ENCODE data around the gene PIGH. TPM values are rescaled to one million over a fixed set of nuclear protein-coding genes. Genes with fewer than 3 reads are reported as not detected.

The PIGH gene
- total RNA-seq, 1 experiment from 2014 or later: 13.0 TPM

DNA sequence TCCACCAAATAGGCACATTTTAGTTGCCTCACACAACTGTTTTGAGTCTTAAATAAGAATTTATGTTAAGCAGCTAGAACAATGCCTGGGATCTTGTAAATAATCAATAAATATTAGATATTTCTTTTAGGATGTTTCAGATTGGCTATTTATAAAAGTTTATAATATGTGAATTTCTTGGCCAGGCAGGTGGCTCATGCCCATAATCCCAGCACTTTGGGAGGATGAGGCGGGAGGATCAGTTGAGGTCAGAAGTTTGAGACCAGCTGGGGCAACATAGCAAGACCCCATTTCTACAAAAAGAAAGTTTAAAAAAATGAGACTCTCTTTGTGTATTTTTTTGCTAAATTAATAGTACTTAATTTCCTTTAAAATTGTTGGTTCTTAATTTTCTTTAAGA is 41.4 kb upstream of the PIGH start:
- BruUV-seq (replicated peaks): no TSS peak
- TF ChIP-seq, protein P1, sequence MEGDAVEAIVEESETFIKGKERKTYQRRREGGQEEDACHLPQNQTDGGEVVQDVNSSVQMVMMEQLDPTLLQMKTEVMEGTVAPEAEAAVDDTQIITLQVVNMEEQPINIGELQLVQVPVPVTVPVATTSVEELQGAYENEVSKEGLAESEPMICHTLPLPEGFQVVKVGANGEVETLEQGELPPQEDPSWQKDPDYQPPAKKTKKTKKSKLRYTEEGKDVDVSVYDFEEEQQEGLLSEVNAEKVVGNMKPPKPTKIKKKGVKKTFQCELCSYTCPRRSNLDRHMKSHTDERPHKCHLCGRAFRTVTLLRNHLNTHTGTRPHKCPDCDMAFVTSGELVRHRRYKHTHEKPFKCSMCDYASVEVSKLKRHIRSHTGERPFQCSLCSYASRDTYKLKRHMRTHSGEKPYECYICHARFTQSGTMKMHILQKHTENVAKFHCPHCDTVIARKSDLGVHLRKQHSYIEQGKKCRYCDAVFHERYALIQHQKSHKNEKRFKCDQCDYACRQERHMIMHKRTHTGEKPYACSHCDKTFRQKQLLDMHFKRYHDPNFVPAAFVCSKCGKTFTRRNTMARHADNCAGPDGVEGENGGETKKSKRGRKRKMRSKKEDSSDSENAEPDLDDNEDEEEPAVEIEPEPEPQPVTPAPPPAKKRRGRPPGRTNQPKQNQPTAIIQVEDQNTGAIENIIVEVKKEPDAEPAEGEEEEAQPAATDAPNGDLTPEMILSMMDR (conservative IDR thresholded peaks at IDR 0.05): no peak
- TF ChIP-seq EZH2 (IDR thresholded peaks at IDR 0.05; ENCODE audit: low read depth): no peak
- POLR2A ChIA-PET (ENCODE audit: unreplicated experiment): no interaction called here
- H3K36me3 ChIP-seq (ENCODE audit: low read depth): no peaks in the 10 kb centered on the region
- H3K27me3 ChIP-seq (ENCODE audit: insufficient read depth, low read depth): no peaks in the 10 kb centered on the region
- CTCF ChIA-PET: no interaction called here
- peaks cover 22% of the 10 kb centered on the region for H3K4me1 ChIP-seq (replicated peaks; ENCODE audit: insufficient read depth)
- H3K27ac ChIP-seq: no peak overlapping the region
- no peaks in the 10 kb centered on the region for H3K79me2 ChIP-seq (ENCODE audit: low read depth)
- no peaks in the 10 kb centered on the region for H3K9me2 ChIP-seq (ENCODE audit: insufficient read depth)
- peaks cover 24% of the 10 kb centered on the region; the same call in 1 of the 2 replicates for H3F3A ChIP-seq (ENCODE audit: insufficient read depth, low read depth)
- H4K20me1 ChIP-seq (ENCODE audit: insufficient read depth): no peaks in the 10 kb centered on the region
- H3K4me3 ChIP-seq: no peak overlapping the region
- DNase-seq: no peak
- H2AFZ ChIP-seq: no peak overlapping the region
- no peak overlapping the region for H3K4me2 ChIP-seq
- intact Hi-C loops (cut with micrococcal nuclease; ENCODE audit: unreplicated experiment): no loop called here
- H3K9me3 ChIP-seq (ENCODE audit: insufficient read depth, low read depth): no peaks in the 10 kb centered on the region

DNA sequence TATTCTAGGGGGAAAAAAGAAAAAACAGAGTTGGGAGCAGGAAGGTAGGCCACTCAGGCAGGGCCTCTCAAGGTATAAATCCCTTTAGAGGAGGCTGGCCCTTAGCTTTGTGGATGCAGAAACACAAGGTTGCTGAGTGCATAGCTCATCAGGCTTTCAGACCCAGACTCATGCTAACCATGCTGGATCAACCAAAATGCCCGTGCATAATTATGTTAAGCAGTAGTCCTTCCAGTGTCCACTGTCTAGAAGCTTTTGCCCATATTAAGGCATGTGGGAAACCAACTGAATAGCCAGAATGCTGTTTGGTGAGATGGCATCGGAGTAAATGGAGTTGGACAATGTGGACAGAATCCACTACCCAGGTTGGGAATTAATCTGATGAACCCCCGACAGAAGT is 38.6 kb upstream of the PIGH start:
- Histone ChIP-seq H2AFZ (no peak overlapping the region), H3F3A (ENCODE audit: insufficient read depth, low read depth) (peaks cover 16% of the 10 kb centered on the region; the same call in 1 of the 2 replicates), H3K79me2 (ENCODE audit: low read depth) (no peaks in the 10 kb centered on the region), H3K4me3 (no peak overlapping the region), H3K4me1 (replicated peaks; ENCODE audit: insufficient read depth) (peaks cover 19% of the 10 kb centered on the region), H3K36me3 (ENCODE audit: low read depth) (no peaks in the 10 kb centered on the region), H4K20me1 (ENCODE audit: insufficient read depth) (no peaks in the 10 kb centered on the region), H3K9me2 (ENCODE audit: insufficient read depth) (no peaks in the 10 kb centered on the region), H3K9me3 (ENCODE audit: insufficient read depth, low read depth) (no peaks in the 10 kb centered on the region), H3K27me3 (ENCODE audit: insufficient read depth, low read depth) (no peaks in the 10 kb centered on the region), H3K4me2 (no peak overlapping the region), H3K27ac (no peak overlapping the region)
- BruUV-seq (replicated peaks): no TSS peak
- TF ChIP-seq EZH2 (IDR thresholded peaks at IDR 0.05; ENCODE audit: low read depth): no peak
- TF ChIP-seq, protein P1 (conservative IDR thresholded peaks at IDR 0.05): no peak
- no peak for DNase-seq
- CTCF ChIA-PET: no interaction called here
- POLR2A ChIA-PET (ENCODE audit: unreplicated experiment): no interaction called here
- intact Hi-C loops (cut with micrococcal nuclease; ENCODE audit: unreplicated experiment): no loop called here

DNA sequence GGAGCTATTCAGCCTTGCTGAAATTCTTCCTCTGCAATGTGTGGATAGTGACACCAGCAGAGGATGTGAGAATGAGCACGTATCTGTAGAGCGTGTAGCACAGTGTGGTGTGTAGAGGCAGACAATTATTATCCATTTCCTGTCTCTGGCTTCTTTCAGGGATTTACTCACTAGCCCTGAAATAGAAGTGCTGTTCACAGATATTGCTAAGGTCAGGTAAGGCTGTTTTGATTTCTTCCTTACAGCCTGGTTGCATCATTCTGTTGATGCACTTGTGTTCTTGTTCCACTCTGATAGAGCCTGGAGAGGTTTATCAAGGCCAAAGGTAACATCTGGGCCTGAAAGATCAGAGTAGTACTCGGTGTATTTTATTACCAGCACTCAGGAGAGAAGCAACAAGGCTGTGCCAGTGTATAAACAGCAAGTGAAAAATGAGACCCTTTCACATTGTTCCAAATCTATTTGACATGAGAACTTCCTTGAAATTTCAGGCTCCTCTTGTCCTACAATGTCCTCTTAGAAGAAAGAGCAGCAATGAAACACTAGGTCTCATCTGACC is 36.4 kb upstream of the PIGH start:
- no peak for TF ChIP-seq EZH2 (IDR thresholded peaks at IDR 0.05; ENCODE audit: low read depth)
- TF ChIP-seq, protein P1 (conservative IDR thresholded peaks at IDR 0.05): no peak
- Histone ChIP-seq H4K20me1 (ENCODE audit: insufficient read depth) (no peaks in the 10 kb centered on the region), H3K27me3 (ENCODE audit: insufficient read depth, low read depth) (no peaks in the 10 kb centered on the region), H3K4me3 (no peak overlapping the region), H3K79me2 (ENCODE audit: low read depth) (no peaks in the 10 kb centered on the region), H3K4me1 (replicated peaks; ENCODE audit: insufficient read depth) (peaks cover 13% of the 10 kb centered on the region), H3K9me2 (ENCODE audit: insufficient read depth) (no peaks in the 10 kb centered on the region), H3K36me3 (ENCODE audit: low read depth) (no peaks in the 10 kb centered on the region), H3F3A (ENCODE audit: insufficient read depth, low read depth) (peaks cover 10% of the 10 kb centered on the region; the same call in 1 of the 2 replicates), H3K27ac (peak overlapping the region; percentile 67), H3K4me2 (peak overlapping the region; percentile 40), H2AFZ (peak overlapping the region; percentile 69), H3K9me3 (ENCODE audit: insufficient read depth, low read depth) (no peaks in the 10 kb centered on the region)
- intact Hi-C loops (cut with micrococcal nuclease; ENCODE audit: unreplicated experiment): no loop called here
- ChIA-PET CTCF (no interaction called here), POLR2A (ENCODE audit: unreplicated experiment) (interaction anchor here (0.7 kb wide), 1 partner anchor 56 kb away, joined by 10 read pairs; no protein-coding TSS in a partner anchor)
- DNase-seq: no peak
- BruUV-seq (replicated peaks): no TSS peak
